Rectal smooth muscle tissue (tissue), 1 donor: ENCODE measurements around the gene ZNF800.
"Not testable (repeated sequence)": the region's sequence is repeated elsewhere in the genome, so short reads cannot be mapped to it uniquely, and the experiment has no call there.

Source experiments
- H3K27ac ChIP-seq: one replicate; pipeline ENCODE4 v1.7.0; 2013; ENCODE audit warnings: low read depth, low read length, inconsistent platforms
- H3K27me3 ChIP-seq: one replicate; pipeline ENCODE4 v1.7.0; 2013; ENCODE audit warnings: low read length; ENCODE audit not compliant: control insufficient read depth, insufficient read depth
- H3K36me3 ChIP-seq: one replicate; pipeline ENCODE4 v1.7.0; 2013; ENCODE audit warnings: low read length; ENCODE audit not compliant: control insufficient read depth, insufficient read depth
- H3K4me1 ChIP-seq: one replicate; pipeline ENCODE4 v1.7.0; 2013; ENCODE audit warnings: low read length; ENCODE audit not compliant: control insufficient read depth, insufficient read depth
- H3K4me3 ChIP-seq: one replicate; pipeline ENCODE4 v1.7.0; 2013; ENCODE audit warnings: low read length
- H3K9ac ChIP-seq: one replicate; pipeline ENCODE4 v1.7.0; 2013; ENCODE audit warnings: low read length

ZNF800 gene, protein sequence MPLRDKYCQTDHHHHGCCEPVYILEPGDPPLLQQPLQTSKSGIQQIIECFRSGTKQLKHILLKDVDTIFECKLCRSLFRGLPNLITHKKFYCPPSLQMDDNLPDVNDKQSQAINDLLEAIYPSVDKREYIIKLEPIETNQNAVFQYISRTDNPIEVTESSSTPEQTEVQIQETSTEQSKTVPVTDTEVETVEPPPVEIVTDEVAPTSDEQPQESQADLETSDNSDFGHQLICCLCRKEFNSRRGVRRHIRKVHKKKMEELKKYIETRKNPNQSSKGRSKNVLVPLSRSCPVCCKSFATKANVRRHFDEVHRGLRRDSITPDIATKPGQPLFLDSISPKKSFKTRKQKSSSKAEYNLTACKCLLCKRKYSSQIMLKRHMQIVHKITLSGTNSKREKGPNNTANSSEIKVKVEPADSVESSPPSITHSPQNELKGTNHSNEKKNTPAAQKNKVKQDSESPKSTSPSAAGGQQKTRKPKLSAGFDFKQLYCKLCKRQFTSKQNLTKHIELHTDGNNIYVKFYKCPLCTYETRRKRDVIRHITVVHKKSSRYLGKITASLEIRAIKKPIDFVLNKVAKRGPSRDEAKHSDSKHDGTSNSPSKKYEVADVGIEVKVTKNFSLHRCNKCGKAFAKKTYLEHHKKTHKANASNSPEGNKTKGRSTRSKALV

GRCh38 chr7:127392566-127393367 is at the start of gene ZNF800:
Gene ZNF800, minus strand, starts transcription at chr7:127392708. Its CDS starts 1,151 bp downstream, at chr7:127391557.
- peak within 1 kb of the TSS; percentile 89 for H3K4me3 ChIP-seq
- H3K36me3 ChIP-seq, result no peaks in the 10 kb centered on the region
- peak within 1 kb of the TSS; percentile 86 for H3K9ac ChIP-seq
- peak within 1 kb of the TSS; percentile 91 for H3K27ac ChIP-seq
- no peaks in the 10 kb centered on the region for H3K27me3 ChIP-seq
- peaks cover 7% of the 10 kb centered on the region for H3K4me1 ChIP-seq

DNA sequence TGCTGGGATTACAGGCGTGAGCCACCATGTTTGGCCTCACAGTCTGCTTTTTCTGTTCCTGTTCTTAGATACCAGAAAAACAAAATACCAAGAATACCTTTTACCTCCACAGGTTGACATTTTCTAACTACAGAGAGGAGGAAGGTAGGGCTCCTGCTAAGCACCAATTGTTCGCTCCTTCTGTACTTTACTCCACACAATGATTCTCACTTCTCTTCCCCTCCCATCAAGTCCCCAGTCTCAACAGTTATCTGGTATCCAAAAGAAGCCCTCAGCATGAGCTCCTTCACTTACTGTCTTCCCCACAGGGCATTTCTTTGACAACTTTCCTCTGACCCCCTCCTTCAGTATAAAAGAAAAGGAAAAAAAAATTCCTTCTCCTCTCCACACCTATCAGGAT is 47.7 kb upstream of the ZNF800 start:
- no peaks in the 10 kb centered on the region for H3K4me1 ChIP-seq
- no peak overlapping the region for H3K27ac ChIP-seq

GRCh38 chr7:127438836-127439235 is 46.3 kb upstream of the ZNF800 start:
- Histone ChIP-seq H3K9ac (no peak overlapping the region), H3K27me3 (no peaks in the 10 kb centered on the region)

More for the DNA sequence above, 47.7 kb upstream of the ZNF800 start:
- Histone ChIP-seq H3K4me3 (no peak overlapping the region), H3K27me3 (no peaks in the 10 kb centered on the region), H3K9ac (no peak overlapping the region), H3K36me3 (no peaks in the 10 kb centered on the region)

DNA sequence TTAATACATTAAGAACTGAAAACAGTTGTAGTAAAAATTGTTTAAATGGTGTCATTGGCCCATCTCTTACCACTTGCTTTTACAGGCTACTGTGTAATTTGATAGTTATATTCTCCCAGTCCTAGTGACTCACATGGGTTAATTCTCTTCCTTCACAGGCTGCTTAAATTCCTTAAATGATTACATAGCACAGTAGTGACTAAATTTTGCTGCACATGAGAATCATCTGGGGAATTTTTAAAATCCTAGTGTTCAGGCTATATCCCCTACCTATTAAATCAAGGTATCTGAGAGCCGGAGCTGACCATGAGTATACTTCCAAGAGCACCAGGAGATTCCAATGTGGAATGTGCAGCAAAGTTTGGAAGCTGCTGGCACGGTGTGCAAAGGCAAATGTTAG is 45.3 kb upstream of the ZNF800 start:
- Histone ChIP-seq H3K36me3 (no peaks in the 10 kb centered on the region), H3K4me3 (no peak overlapping the region), H3K9ac (no peak overlapping the region), H3K27me3 (no peaks in the 10 kb centered on the region), H3K27ac (no peak overlapping the region), H3K4me1 (no peaks in the 10 kb centered on the region)

More at GRCh38 chr7:127438836-127439235, 46.3 kb upstream of the ZNF800 start:
- Histone ChIP-seq H3K27ac (no peak overlapping the region), H3K4me1 (no peaks in the 10 kb centered on the region), H3K36me3 (no peaks in the 10 kb centered on the region), H3K4me3 (no peak overlapping the region)

DNA sequence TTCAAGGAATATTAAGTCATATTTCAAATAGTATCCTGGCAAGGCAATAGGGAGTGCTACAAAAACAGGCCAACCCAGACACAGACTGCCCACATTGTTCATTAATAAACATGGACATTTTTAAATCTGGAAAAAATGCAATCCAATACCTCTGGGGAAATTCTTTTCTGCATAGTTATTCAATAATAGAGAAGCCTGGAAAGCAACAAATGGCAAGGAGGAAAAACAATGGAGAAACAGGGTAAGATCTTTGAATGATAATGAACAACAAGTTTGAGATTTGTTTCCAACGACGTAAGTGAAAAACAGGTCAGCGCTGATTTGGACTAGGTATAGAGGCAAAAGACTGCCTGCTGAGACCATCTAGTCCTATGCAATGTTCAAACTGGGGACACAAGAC is 44.7 kb upstream of the ZNF800 start:
- H3K27me3 ChIP-seq, result no peaks in the 10 kb centered on the region
- H3K9ac ChIP-seq, result no peak overlapping the region
- H3K27ac ChIP-seq, result no peak overlapping the region
- H3K36me3 ChIP-seq, result no peaks in the 10 kb centered on the region
- H3K4me1 ChIP-seq, result no peaks in the 10 kb centered on the region
- H3K4me3 ChIP-seq, result no peak overlapping the region

DNA sequence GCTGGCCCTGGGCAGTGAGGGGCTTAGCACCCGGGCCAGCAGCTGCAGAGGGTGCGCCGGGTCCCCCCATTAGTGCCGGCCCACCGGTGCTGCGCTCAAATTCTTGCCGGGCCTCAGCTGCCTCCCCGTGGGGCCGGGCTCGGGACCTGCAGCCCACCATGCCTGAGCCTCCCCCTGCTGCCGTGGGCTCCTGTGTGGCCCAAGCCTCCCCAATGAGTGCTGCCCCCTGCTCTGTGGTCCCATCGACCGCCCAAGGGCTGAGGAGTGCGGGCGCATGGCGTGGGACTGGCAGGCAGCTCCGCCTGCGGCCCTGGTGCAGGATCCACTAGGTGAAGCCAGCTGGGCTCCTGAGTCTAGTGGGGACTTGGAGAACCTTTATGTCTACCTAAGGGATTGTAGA is 36.8 kb upstream of the ZNF800 start:
- H3K4me1 ChIP-seq, H3K27me3 ChIP-seq, H3K9ac ChIP-seq, H3K27ac ChIP-seq, H3K36me3 ChIP-seq, H3K4me3 ChIP-seq: not testable (repeated sequence)

GRCh38 chr7:127419196-127419595 is 26.7 kb upstream of the ZNF800 start:
- Histone ChIP-seq H3K4me1 (no peaks in the 10 kb centered on the region), H3K27ac (no peak overlapping the region), H3K27me3 (no peaks in the 10 kb centered on the region), H3K4me3 (no peak overlapping the region), H3K9ac (no peak overlapping the region), H3K36me3 (no peaks in the 10 kb centered on the region)

DNA sequence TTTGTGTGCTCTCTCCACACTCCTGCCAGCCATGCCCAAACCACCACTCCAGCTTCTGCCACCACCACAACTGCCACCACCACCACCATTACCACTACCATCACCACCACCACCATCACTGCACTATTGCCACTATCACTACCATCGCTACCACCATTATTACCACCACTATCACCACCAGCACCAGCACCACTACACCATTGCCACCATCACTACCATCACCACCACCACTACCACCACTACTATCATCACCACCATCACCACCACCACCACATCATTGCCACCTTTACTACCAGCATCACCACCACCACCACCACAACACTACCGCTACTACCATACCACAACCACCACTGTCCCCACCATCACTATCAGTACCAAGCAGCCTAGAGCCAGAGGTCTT is 26.0 kb upstream of the ZNF800 start:
- no peak overlapping the region for H3K9ac ChIP-seq

GRCh38 chr7:127417346-127417745 is 24.8 kb upstream of the ZNF800 start:
- H3K27ac ChIP-seq, result no peak overlapping the region
- H3K9ac ChIP-seq, result no peak overlapping the region
- no peak overlapping the region for H3K4me3 ChIP-seq
- no peaks in the 10 kb centered on the region for H3K4me1 ChIP-seq
- H3K36me3 ChIP-seq, result no peaks in the 10 kb centered on the region
- no peaks in the 10 kb centered on the region for H3K27me3 ChIP-seq

More for the DNA sequence above, 26.0 kb upstream of the ZNF800 start:
- no peak overlapping the region for H3K4me3 ChIP-seq
- H3K4me1 ChIP-seq, result no peaks in the 10 kb centered on the region
- H3K36me3 ChIP-seq, result no peaks in the 10 kb centered on the region
- no peak overlapping the region for H3K27ac ChIP-seq
- H3K27me3 ChIP-seq, result no peaks in the 10 kb centered on the region

- H3K9ac ChIP-seq, result no peak overlapping the region
- no peaks in the 10 kb centered on the region for H3K27me3 ChIP-seq
- H3K4me1 ChIP-seq, result no peaks in the 10 kb centered on the region
- H3K36me3 ChIP-seq, result no peaks in the 10 kb centered on the region
- H3K4me3 ChIP-seq, result no peak overlapping the region
- H3K27ac ChIP-seq, result no peak overlapping the region
Observed at GRCh38 chr7:127415060-127415742, 22.7 kb upstream of the ZNF800 start.

DNA sequence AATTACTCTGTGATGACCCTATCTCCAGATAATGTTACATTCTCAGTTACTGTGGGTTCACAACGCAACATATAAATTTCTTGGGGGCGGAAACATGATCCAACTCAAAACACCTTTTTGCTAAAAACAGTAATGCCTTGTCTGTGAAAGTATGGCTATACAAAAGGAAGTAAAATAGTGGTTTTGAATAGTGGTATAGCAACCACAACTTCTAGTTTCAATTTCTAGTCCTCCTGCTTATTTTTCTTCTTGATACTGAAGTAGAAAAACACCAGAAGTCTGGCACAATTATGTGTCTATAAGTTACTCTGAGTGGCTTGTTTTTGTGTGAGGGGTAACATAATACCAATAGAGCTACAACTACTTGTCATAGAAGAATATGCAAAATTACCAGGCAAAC is 21.5 kb upstream of the ZNF800 start:
- Histone ChIP-seq H3K27ac (no peak overlapping the region), H3K9ac (no peak overlapping the region), H3K36me3 (no peaks in the 10 kb centered on the region), H3K4me1 (no peaks in the 10 kb centered on the region), H3K4me3 (no peak overlapping the region), H3K27me3 (no peaks in the 10 kb centered on the region)

DNA sequence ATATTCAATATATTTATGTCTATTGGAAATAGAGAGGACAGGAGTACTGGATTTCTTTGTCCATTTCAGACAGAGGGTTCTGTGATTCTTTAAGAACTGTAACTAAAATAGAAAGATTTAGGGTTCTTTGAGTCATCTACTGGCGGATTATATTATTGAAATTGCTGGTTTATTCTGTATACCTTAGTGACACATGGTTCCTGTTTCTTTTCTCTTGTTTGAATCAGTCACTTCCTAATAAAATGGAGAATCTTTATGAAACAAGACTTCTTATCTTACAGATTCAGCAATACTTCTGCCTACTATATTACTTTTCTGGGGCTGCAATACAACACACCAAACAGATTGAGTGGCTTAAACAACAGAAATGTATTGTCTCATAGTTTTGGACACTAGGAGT is 20.8 kb upstream of the ZNF800 start:
- H3K36me3 ChIP-seq, result no peaks in the 10 kb centered on the region
- H3K27ac ChIP-seq, result no peak overlapping the region
- H3K4me1 ChIP-seq, result no peaks in the 10 kb centered on the region
- H3K27me3 ChIP-seq, result no peaks in the 10 kb centered on the region
- no peak overlapping the region for H3K4me3 ChIP-seq
- no peak overlapping the region for H3K9ac ChIP-seq
